ENCODE results near the gene HSPA4L.

DNA sequence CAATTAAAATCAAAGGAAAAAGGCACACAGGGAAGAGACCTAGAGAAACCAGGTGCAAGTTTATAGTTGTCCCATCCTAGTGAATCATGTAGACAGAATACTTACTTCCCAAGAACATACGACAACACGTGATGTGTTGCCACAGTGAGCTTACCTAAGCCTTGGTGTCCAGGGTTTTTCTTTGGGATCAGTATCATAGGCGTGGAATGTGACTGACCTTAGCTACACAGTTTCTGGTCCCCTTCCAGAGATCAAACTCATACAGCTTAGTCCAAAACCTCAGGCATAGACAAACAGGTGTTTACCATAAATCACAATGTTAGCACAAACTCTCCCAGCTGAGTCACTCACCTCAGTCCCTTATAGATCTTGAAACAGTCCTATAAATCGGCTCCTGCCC is 34.2 kb upstream of the HSPA4L start:
- TF ChIP-seq, protein P1, sequence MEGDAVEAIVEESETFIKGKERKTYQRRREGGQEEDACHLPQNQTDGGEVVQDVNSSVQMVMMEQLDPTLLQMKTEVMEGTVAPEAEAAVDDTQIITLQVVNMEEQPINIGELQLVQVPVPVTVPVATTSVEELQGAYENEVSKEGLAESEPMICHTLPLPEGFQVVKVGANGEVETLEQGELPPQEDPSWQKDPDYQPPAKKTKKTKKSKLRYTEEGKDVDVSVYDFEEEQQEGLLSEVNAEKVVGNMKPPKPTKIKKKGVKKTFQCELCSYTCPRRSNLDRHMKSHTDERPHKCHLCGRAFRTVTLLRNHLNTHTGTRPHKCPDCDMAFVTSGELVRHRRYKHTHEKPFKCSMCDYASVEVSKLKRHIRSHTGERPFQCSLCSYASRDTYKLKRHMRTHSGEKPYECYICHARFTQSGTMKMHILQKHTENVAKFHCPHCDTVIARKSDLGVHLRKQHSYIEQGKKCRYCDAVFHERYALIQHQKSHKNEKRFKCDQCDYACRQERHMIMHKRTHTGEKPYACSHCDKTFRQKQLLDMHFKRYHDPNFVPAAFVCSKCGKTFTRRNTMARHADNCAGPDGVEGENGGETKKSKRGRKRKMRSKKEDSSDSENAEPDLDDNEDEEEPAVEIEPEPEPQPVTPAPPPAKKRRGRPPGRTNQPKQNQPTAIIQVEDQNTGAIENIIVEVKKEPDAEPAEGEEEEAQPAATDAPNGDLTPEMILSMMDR (IDR thresholded peaks at IDR 0.05; ENCODE audit: insufficient read depth, low read length, poor library complexity, severe bottlenecking), result no peak
- no peak for TF ChIP-seq EZH2phosphoT487 (conservative IDR thresholded peaks at IDR 0.05; ENCODE audit: low read length)
